ENCODE data around the gene GABBR2. TPM values are rescaled to one million over a fixed set of nuclear protein-coding genes. Genes with fewer than 3 reads are reported as not detected.

Gene GABBR2
- total and polyA plus RNA-seq, 2 of the 8 experiments (the other 6 are each of a cell fraction or from before 2014, with no cell fraction given) = 0.50 to 1.2 TPM

- TF ChIP-seq RBBP5 (IDR thresholded peaks at IDR 0.05; ENCODE audit: borderline replicate concordance, low read depth, low read length) = no peak
- TF ChIP-seq MAX (IDR thresholded peaks at IDR 0.05) = no peak
- TF ChIP-seq CBX8 (IDR thresholded peaks at IDR 0.05; ENCODE audit: borderline replicate concordance, low read depth, low read length) = no peak
- TF ChIP-seq SIRT6 (IDR thresholded peaks at IDR 0.05; ENCODE audit: low read length) = no peak
- no peak for TF ChIP-seq TAF1 (IDR thresholded peaks at IDR 0.05; ENCODE audit: low read depth, low read length)
Measured at GRCh38 chr9:98479449-98479848, 229.3 kb downstream of the GABBR2 start (continued).

Data from H1 (cell line).